Aorta (tissue), 5 donors: ENCODE measurements around the gene SSTR5. TPM values are rescaled to one million over a fixed set of nuclear protein-coding genes. Genes with fewer than 3 reads are reported as not detected.
"Not testable (repeated sequence)": the region's sequence is repeated elsewhere in the genome, so short reads cannot be mapped to it uniquely, and the experiment has no call there.

ENCODE experiments used
- ATAC-seq: fragments of 200-7000 bp; cut with Tn5 transposase; one replicate; pipeline ENCODE4 v1.9.1; 2022; ENCODE audit warnings: moderate library complexity; ENCODE audit not compliant: low FRiP score
- DNase-seq, 2 donors: peaks; one replicate each; pipeline ENCODE4 v3.0.0-alpha.2; 2020
- H3K27ac ChIP-seq, 2 donors: one replicate each; pipeline ENCODE4 v1.5.1; 2013; ENCODE audit warnings: low read length in 2 of 2, mild to moderate bottlenecking in 2 of 2, moderate library complexity in 2 of 2, control low read depth in 1 of 2, inconsistent platforms in 1 of 2, low read depth in 1 of 2
- H3K27me3 ChIP-seq, 2 donors: one replicate each; pipeline ENCODE4 v1.6.1; 2013; ENCODE audit warnings: control low read depth in 1 of 2, low read length in 1 of 2, mild to moderate bottlenecking in 1 of 2, moderate library complexity in 1 of 2; ENCODE audit not compliant: insufficient read depth in 2 of 2, control insufficient read depth in 1 of 2
- H3K36me3 ChIP-seq, 2 donors: one replicate each; pipeline ENCODE4 v1.6.1; 2013; ENCODE audit warnings: control low read depth in 1 of 2, low read length in 1 of 2, mild to moderate bottlenecking in 1 of 2; ENCODE audit not compliant: insufficient read depth in 2 of 2, control insufficient read depth in 1 of 2
- H3K4me1 ChIP-seq, 2 donors: one replicate each; pipeline ENCODE4 v1.6.1; 2013; ENCODE audit warnings: low read length in 2 of 2, control low read depth in 1 of 2, mild to moderate bottlenecking in 1 of 2, moderate library complexity in 1 of 2; ENCODE audit not compliant: insufficient read depth in 2 of 2, control insufficient read depth in 1 of 2
- H3K4me3 ChIP-seq, 2 donors: one replicate each; pipeline ENCODE4 v1.5.1; 2013; ENCODE audit warnings: low read length in 2 of 2, control low read depth in 1 of 2, mild to moderate bottlenecking in 1 of 2
- H3K9me3 ChIP-seq: one replicate; pipeline ENCODE4 v1.6.1; 2013; ENCODE audit warnings: mild to moderate bottlenecking, low read length; ENCODE audit not compliant: control insufficient read depth
- WGBS, 2 donors: extraction: QIAGEN DNeasy Blood & Tissue Kit; methylation state at CpG; one replicate each; pipeline ENCODE4 v1.1.7; 2013; 5-methylcytosine and 5-hydroxymethylcytosine counted together
- intact Hi-C, 2 donors: fragments of 100-400 bp; cut with DNase I; formaldehyde crosslinking; loops; one replicate each; pipeline versions ENCODE4 v1.14.2 to v1.15.0; 2022
- polyA plus RNA-seq, 2 donors: library from polyadenylated mRNA; stranded (reverse); fragments of 200-250 nt; gene quantifications; one replicate each; pipeline ENCODE4 v1.2.3, GENCODE V29; 2013
- total RNA-seq, 2 donors: library from RNA; stranded (reverse); fragmentation: NEBNext Ultra II Directional; extraction: Animal tissue kit (Norgen Biotek cat#: 25700); gene quantifications; one replicate each; pipeline ENCODE4 v1.2.1, GENCODE V29; 2021
- donor health status: healthy with polysubstance abuse.
- donor health status: Bipolar disorder and iron deficiency.
- donor health status: DM: no; HTN: no; CAD: no.
- donor health status: DM: no; HTN: no; CAD: no.
- donor health status: DM: yes; HTN: yes; CAD: no.

SSTR5 gene
- total and polyA plus RNA-seq, 4 donors, result 0.26 to 0.75 (median 0.49) TPM; not detected in 1

- H3K4me1 ChIP-seq, result peaks cover 0 to 2% of the 10 kb centered on the region in 2 donors
- peaks cover 3% of the 10 kb centered on the region for H3K9me3 ChIP-seq
- H3K27me3 ChIP-seq, result no peaks in the 10 kb centered on the region
- ATAC-seq (peak; percentile 33), DNase-seq (no peak)
- H3K4me3 ChIP-seq, result no peak overlapping the region
- WGBS, 2 donors, result 22 to 27% methylated on average over 40 to 42 of the region's 42 CpGs
- intact Hi-C loops, result no loop called here
- H3K27ac ChIP-seq, result peak overlapping the region in 1 of 2 donors; percentile 4
- H3K36me3 ChIP-seq, result no peaks in the 10 kb centered on the region
Measured at GRCh38 chr16:1080801-1081733, 8.5 kb downstream of the SSTR5 start.

GRCh38 chr16:1081734-1082265 is 9.3 kb downstream of the SSTR5 start:
- no peak for DNase-seq
- Histone ChIP-seq H3K4me3 (no peak overlapping the region), H3K27me3 (no peaks in the 10 kb centered on the region), H3K27ac (no peak overlapping the region), H3K36me3 (no peaks in the 10 kb centered on the region), H3K9me3 (peaks cover 3% of the 10 kb centered on the region), H3K4me1 (peaks cover 0 to 2% of the 10 kb centered on the region in 2 donors)
- 62% methylated on average over 22 of the region's 22 CpGs for WGBS, 2 donors
- no peak for ATAC-seq
- intact Hi-C loops, result no loop called here

GRCh38 chr16:1082266-1082951 is 9.9 kb downstream of the SSTR5 start:
- H3K4me1 ChIP-seq, result peaks cover 0 to 2% of the 10 kb centered on the region in 2 donors
- H3K27ac ChIP-seq, result no peak overlapping the region
- no peak overlapping the region for H3K4me3 ChIP-seq
- 65 to 68% methylated on average over 21 of the region's 21 CpGs for WGBS, 2 donors
- DNase-seq, result no peak
- intact Hi-C loops, result no loop called here
- ATAC-seq, result no peak
- no peaks in the 10 kb centered on the region for H3K36me3 ChIP-seq
- H3K27me3 ChIP-seq, result no peaks in the 10 kb centered on the region
- H3K9me3 ChIP-seq, result peaks cover 3% of the 10 kb centered on the region

GRCh38 chr16:1082952-1083675 is 10.6 kb downstream of the SSTR5 start:
- Histone ChIP-seq H3K4me3 (no peak overlapping the region), H3K27ac (no peak overlapping the region), H3K27me3 (no peaks in the 10 kb centered on the region), H3K36me3 (no peaks in the 10 kb centered on the region), H3K4me1 (peaks cover 0 to 2% of the 10 kb centered on the region in 2 donors), H3K9me3 (peaks cover 3% of the 10 kb centered on the region)
- WGBS, 2 donors, result 64 to 83% methylated on average over 25 to 34 of the region's 34 CpGs
- ATAC-seq (no peak), DNase-seq (no peak)
- intact Hi-C loops, result no loop called here

GRCh38 chr16:1084971-1085370 is 12.4 kb downstream of the SSTR5 start:
- Histone ChIP-seq H3K27ac (no peak overlapping the region), H3K27me3 (no peaks in the 10 kb centered on the region), H3K4me1 (no peaks in the 10 kb centered on the region), H3K4me3 (no peak overlapping the region), H3K9me3 (peaks cover 3% of the 10 kb centered on the region), H3K36me3 (no peaks in the 10 kb centered on the region)
- WGBS, 2 donors, result 92 to 95% methylated on average over 6 of the region's 6 CpGs
- ATAC-seq (no peak), DNase-seq (no peak)
- intact Hi-C loops, result no loop called here

GRCh38 chr16:1086443-1086842 is 13.9 kb downstream of the SSTR5 start:
- H3K27me3 ChIP-seq, intact Hi-C loops, H3K4me1 ChIP-seq, DNase-seq, H3K9me3 ChIP-seq, H3K27ac ChIP-seq, ATAC-seq, H3K36me3 ChIP-seq, H3K4me3 ChIP-seq: not testable (repeated sequence)
- WGBS, 2 donors, result 92 to 93% methylated on average over 10 of the region's 10 CpGs

- no peaks in the 10 kb centered on the region for H3K27me3 ChIP-seq
Measured at GRCh38 chr16:1088295-1089170, 16.0 kb downstream of the SSTR5 start.

More at GRCh38 chr16:1088295-1089170, 16.0 kb downstream of the SSTR5 start:
- Histone ChIP-seq H3K9me3 (peaks cover 3% of the 10 kb centered on the region), H3K4me3 (no peak overlapping the region), H3K27ac (peak overlapping the region in 1 of 2 donors; percentile 78), H3K36me3 (no peaks in the 10 kb centered on the region), H3K4me1 (no peaks in the 10 kb centered on the region)
- intact Hi-C loops, result no loop called here
- DNase-seq, result no peak
- WGBS, 2 donors, result 56 to 59% methylated on average over 40 of the region's 40 CpGs
- ATAC-seq, result no peak
